ENCODE results near the gene ZNF616. TPM values are rescaled to one million over a fixed set of nuclear protein-coding genes. Genes with fewer than 3 reads are reported as not detected.

Gene ZNF616
- total RNA-seq, 4 donors from 2014 or later, result 1.1 to 5.3 (median 2.4) TPM

DNA sequence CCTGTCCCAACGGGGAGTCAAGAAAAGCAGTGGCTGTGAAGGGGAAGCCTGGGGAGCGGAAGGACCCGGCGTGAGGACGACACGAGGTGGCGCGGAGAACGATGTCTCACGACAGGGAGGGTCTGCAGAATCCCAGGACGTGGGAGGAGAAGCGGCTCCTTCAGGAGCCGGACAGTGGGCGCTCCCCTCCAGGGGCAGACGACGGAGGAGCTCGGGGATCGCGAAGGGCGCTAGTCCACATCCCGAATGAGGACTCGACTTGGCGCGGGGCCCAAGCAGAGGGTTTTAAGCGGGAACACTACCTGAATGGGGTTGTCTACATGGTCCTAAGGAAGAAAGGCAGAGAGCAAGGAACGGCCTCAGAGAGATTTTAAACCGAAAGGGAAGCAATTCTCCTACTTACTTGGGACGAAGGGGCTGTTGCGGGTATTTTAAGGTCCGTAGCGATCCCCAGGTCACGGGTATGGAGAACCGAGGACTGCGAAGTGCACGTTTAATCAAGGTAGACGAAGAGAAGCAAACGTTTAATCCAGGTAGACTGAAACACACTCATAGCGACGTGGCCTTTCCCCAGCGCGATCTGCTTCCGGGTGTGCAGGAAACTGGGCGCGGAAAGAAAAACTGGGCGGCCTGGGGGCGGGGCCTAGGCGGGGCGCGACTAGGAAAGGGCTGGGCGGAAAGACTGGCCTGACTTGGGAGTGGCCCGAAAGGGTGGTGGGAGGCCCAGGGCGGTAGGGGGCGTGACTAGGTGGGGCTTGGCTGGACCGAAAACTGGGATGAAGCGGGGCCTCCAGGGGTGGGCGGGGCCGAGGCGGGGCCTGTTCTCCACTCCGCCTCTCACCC lies 44.3 kb downstream of the ZNF616 start, which contains the start of gene ZNF841:
Gene ZNF841, minus strand, starts transcription at position 594 of the 843 bp plus-strand sequence. CDS start 10,964 bp downstream, outside the sequence.
- DNase-seq, result peak; percentile 76 to 90
- ATAC-seq, result peak; percentile 97 to 99
- Histone ChIP-seq H3K9me3 (peaks cover 0 to 22% (median 3%) of the 10 kb centered on the region in 3 donors), H3K27me3 (no peaks in the 10 kb centered on the region), H3K4me1 (peaks cover 16 to 21% of the 10 kb centered on the region in 2 donors), H3K27ac (peak within 1 kb of the TSS; percentile 65 to 78 (median 70)), H3K36me3 (peaks cover 0 to 29% of the 10 kb centered on the region in 2 donors), H3K4me3 (peak within 1 kb of the TSS; percentile 80 to 96 (median 92))
- in situ Hi-C loops (cut with MboI; ENCODE audit: low sequenced_read_pairs in 4 of 4) (no loop called here), intact Hi-C loops (cut with DNase I; ENCODE audit: low total_unique reads) (loop anchor here (1.0 kb wide), 1 partner anchor 67 kb away; the partner anchor contains the start of gene ZNF614)
- TF ChIP-seq, protein P1, sequence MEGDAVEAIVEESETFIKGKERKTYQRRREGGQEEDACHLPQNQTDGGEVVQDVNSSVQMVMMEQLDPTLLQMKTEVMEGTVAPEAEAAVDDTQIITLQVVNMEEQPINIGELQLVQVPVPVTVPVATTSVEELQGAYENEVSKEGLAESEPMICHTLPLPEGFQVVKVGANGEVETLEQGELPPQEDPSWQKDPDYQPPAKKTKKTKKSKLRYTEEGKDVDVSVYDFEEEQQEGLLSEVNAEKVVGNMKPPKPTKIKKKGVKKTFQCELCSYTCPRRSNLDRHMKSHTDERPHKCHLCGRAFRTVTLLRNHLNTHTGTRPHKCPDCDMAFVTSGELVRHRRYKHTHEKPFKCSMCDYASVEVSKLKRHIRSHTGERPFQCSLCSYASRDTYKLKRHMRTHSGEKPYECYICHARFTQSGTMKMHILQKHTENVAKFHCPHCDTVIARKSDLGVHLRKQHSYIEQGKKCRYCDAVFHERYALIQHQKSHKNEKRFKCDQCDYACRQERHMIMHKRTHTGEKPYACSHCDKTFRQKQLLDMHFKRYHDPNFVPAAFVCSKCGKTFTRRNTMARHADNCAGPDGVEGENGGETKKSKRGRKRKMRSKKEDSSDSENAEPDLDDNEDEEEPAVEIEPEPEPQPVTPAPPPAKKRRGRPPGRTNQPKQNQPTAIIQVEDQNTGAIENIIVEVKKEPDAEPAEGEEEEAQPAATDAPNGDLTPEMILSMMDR (IDR thresholded peaks at IDR 0.05 in 4 of 5, conservative IDR thresholded peaks at IDR 0.05 in 1 of 5), result peak in 2 of 5 experiments; percentile 14 to 29
- peak in 1 of 2 donors; percentile 27 for TF ChIP-seq POLR2A (IDR thresholded peaks at IDR 0.05)

DNA sequence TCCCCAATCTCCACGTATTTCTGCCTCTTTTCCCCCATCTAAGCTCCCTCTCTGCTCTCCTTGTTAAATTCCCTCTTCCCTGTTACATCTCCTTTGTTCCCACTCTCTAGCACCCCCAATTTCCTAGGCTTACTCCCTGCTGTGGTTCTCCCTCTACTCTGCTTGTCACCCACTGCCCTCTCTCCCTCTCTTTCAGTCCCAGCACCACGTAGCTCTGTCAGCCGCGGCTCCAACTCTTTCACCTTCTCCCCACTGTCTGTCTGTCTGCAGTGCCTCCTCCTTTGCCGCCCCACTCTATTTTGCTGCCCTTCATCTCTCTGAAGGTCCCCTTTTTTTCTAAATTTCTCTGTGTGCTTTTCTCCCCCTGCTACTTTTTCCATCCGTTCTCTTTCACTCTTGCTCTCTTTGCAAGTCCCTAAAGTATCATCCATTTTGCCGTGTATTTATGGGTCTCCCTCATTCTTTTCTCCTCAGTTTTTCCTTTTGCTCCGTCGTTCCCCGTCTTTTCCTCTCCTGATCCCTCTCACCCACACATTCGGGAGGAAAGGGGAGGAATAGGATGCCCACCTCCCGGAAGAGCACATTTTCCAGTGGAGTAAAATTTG lies 45.1 kb downstream of the ZNF616 start:
- TF ChIP-seq POLR2A (IDR thresholded peaks at IDR 0.05), result no peak
- TF ChIP-seq, protein P1 (IDR thresholded peaks at IDR 0.05 in 4 of 5, conservative IDR thresholded peaks at IDR 0.05 in 1 of 5), result no peak
- H3K4me3 ChIP-seq, result peak overlapping the region; percentile 80 to 96 (median 92)
- intact Hi-C loops (cut with DNase I; ENCODE audit: low total_unique reads), result loop anchor here (1.0 kb wide), 1 partner anchor 66 kb away; the partner anchor contains the start of gene ZNF614
- H3K27me3 ChIP-seq, result no peaks in the 10 kb centered on the region
- no peak for ATAC-seq
- in situ Hi-C loops (cut with MboI; ENCODE audit: low sequenced_read_pairs in 4 of 4), result no loop called here
- peaks cover 0 to 35% of the 10 kb centered on the region in 2 donors for H3K36me3 ChIP-seq
- H3K27ac ChIP-seq, result peak overlapping the region in 1 of 4 donors; percentile 65
- DNase-seq, result no peak
- peaks cover 16 to 21% of the 10 kb centered on the region in 2 donors for H3K4me1 ChIP-seq
- peaks cover 0 to 24% (median 3%) of the 10 kb centered on the region in 3 donors for H3K9me3 ChIP-seq

DNA sequence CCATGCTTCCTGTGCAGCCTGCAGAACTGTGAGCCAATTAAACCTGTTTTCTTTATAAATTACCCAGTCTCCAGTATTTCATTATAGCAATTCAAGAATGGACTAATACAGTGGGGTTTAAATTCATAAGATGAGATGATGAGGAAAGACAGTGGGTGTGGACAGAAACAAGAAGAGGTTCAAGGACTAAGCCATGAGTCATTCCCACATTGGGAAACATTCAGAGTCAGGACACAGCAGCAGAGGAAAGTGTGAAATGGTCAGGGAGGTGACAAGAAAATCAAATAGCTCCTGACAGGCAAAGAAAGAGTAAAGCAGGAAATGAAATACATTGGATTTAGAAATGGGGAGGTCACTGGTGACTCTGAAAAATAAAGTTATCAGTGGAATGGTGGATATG lies 53.3 kb downstream of the ZNF616 start:
- H3K4me1 ChIP-seq, result no peaks in the 10 kb centered on the region
- no peak for ATAC-seq
- H3K36me3 ChIP-seq, result peaks cover 2 to 81% of the 10 kb centered on the region in 2 donors
- no peak for DNase-seq
- H3K27ac ChIP-seq, result no peak overlapping the region
- TF ChIP-seq POLR2A (IDR thresholded peaks at IDR 0.05), result no peak
- TF ChIP-seq, protein P1 (IDR thresholded peaks at IDR 0.05 in 4 of 5, conservative IDR thresholded peaks at IDR 0.05 in 1 of 5), result no peak
- H3K4me3 ChIP-seq, result no peak overlapping the region
- intact Hi-C loops (cut with DNase I; ENCODE audit: low total_unique reads), result no loop called here
- H3K27me3 ChIP-seq, result no peaks in the 10 kb centered on the region
- peaks cover 0 to 3% (median 3%) of the 10 kb centered on the region in 3 donors for H3K9me3 ChIP-seq
- in situ Hi-C loops (cut with MboI; ENCODE audit: low sequenced_read_pairs in 4 of 4), result no loop called here

DNA sequence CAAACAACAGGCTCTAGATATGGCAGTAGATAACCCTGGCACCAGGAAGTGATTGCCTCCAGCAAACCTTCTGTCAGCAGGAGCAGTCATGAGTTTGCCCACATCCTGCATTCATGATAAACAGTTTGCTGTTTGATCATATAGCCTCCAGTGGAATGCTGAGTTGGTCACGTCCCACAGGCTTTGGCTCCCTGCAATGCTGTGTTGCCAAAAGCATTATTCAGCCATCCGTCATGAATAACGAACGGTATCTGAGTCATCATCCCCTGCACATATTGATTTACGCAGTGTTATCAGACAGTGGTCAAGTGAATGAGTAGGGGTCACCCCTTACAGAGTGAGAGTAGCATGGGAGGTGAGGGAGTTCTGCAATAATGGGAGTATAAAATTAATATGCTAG lies 69.2 kb downstream of the ZNF616 start:
- DNase-seq (no peak), ATAC-seq (no peak)
- Histone ChIP-seq H3K4me1 (no peaks in the 10 kb centered on the region), H3K9me3 (peaks cover 7 to 44% (median 16%) of the 10 kb centered on the region in 3 donors), H3K27ac (no peak overlapping the region), H3K4me3 (no peak overlapping the region), H3K36me3 (peaks cover 15 to 96% of the 10 kb centered on the region in 2 donors), H3K27me3 (no peaks in the 10 kb centered on the region)
- in situ Hi-C loops (cut with MboI; ENCODE audit: low sequenced_read_pairs in 4 of 4) (no loop called here), intact Hi-C loops (cut with DNase I; ENCODE audit: low total_unique reads) (no loop called here)
- TF ChIP-seq, protein P1 (IDR thresholded peaks at IDR 0.05 in 4 of 5, conservative IDR thresholded peaks at IDR 0.05 in 1 of 5), result no peak
- no peak for TF ChIP-seq POLR2A (IDR thresholded peaks at IDR 0.05)
